Activated CD8-positive, alpha-beta memory T cell treated with anti-CD3 and anti-CD28 coated beads for 48 hours (primary cell): Measurements from ENCODE around the gene HAPSTR1.

Source experiments
- DNase-seq, 3 experiments: peaks; one replicate each; pipeline ENCODE4 v3.0.0-alpha.2; 2020; ENCODE audit warnings: low read depth in 2 of 3, low spot score in 2 of 3

The HAPSTR1 gene

GRCh38 chr16:9095656-9096397 lies 4.4 kb downstream of the HAPSTR1 start:
- no peak for DNase-seq

- no peak for DNase-seq
Observed at GRCh38 chr16:9096416-9096952, 5.0 kb downstream of the HAPSTR1 start.

GRCh38 chr16:9097266-9098219 lies 6.1 kb downstream of the HAPSTR1 start:
- no peak for DNase-seq

GRCh38 chr16:9098377-9099090 lies 7.1 kb downstream of the HAPSTR1 start:
- no peak for DNase-seq

- DNase-seq = no peak
Observed at GRCh38 chr16:9099131-9099625, 7.7 kb downstream of the HAPSTR1 start.

- no peak for DNase-seq
Observed at GRCh38 chr16:9102379-9102778, 10.9 kb downstream of the HAPSTR1 start.

DNA sequence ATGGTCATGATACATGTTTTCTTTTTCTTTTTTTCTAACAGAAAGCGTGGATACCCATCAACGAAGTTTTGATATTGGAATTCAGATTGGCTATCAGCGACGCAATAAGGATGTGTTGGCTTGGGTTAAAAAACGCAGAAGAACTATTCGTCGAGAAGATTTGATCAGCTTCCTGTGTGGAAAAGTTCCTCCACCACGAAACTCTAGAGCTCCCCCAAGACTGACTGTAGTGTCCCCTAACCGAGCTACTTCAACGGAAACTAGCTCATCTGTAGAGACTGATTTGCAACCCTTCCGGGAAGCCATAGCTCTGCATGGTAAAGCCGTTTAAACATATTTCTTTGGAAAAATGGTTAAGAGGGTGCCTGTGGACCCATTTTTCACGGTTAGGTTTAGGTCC lies 11.5 kb downstream of the HAPSTR1 start:
- no peak for DNase-seq

DNA sequence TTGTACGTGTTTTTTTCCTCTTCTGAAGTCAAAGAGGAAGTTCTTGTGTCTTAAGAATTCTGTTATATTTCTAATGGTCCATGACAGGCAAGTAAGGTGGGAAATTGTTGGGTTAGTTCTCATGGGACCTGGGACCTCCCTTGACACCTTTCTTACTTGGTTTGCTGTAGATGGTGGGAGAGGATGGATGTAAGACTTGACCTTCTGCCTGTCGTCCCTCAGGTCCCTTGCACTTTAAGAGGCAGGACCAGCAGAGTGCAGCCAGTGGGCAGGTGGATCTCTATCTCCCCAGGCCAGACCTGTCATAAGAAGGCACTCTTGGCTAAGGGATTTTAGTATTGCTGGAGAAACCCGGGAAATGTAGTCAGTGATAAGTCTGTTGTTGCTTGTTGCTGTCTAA lies 12.1 kb downstream of the HAPSTR1 start:
- no peak for DNase-seq

- no peak for DNase-seq
Observed at GRCh38 chr16:9105189-9105588, 13.7 kb downstream of the HAPSTR1 start.

DNA sequence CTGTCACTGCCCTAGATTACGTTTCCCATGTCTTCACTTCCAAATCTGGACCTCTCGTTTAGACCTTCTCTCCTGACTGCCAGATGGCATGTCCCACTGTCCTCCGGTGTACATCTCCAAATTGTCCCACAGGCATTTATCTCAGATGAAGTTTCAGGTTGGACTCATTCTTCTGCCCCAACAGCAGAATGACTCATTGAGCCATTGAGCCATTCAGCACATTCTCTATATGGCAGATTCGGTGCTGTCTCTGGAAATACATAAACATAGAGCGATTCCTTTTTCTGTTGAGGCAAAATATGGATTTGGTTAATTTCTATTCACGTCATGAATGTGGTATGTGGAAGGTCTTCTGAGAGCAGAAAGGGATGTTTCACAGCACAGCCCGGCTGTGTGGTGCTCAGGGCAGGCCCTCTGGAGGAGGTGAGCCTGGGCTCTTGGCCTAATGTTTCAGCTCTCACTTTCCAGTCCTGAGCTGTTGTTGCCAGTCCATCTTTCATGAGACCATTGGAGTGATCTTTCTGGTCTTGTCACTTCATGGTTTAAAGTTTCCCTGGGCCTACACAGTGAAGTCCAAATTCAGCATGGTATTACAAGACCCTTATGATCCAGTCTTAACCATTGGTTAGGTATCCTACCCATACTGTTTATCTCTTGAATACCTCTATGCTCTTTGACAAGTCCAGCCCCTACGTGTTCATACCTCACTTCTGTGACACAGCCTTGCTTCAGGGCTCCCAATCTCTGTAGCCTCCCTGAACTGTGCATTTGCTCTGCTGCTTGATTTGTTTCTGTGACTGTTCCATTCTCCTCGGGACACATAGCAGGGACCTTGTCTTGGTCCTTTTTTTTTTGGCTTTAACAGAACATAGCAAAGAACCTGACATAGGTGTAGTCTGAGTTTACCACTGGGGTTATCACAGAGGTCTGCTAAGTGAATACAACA lies 15.9 kb downstream of the HAPSTR1 start:
- no peak for DNase-seq

- DNase-seq = no peak
Observed at GRCh38 chr16:9109255-9109654, 17.8 kb downstream of the HAPSTR1 start.

GRCh38 chr16:9112166-9112843 lies 20.9 kb downstream of the HAPSTR1 start:
- DNase-seq = no peak

DNA sequence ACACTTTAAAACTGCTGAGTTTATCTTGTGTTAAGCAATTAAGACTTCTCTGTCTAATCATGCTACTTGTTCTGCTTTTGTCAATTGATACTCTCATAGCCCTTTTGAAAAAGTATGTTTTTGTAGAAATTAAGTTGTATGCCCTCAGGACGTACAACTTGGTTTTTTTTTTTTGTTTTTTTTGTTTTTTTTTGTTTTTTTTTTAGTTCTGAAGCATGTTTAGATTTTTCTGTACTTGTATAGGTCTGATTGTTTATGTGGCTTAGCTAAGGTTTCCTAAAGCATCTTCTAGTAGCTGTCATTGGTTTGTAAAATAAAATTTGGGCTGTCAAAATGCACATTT lies 21.4 kb downstream of the HAPSTR1 start:
- DNase-seq = no peak

GRCh38 chr16:9113707-9114106 lies 22.3 kb downstream of the HAPSTR1 start:
- DNase-seq = no peak

DNA sequence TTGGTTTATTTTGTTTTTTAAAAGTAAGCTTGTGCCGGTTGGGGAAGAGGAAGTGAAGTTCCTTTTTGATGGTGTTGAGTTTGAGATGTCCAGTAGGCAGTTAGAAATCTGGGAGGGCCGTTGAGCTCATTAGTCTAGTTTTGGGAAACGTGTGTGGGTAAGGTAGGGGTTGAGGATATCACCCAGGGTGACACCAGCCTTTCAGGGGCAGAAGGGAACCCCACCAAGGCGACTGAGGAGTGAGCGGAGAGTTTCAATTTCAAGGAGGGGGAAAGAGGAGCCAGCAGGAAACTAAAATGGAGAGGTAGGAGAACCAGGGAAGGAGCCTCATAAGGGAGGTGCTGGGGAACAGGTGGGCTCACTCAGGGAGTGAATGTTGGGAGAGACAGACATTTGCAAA lies 22.7 kb downstream of the HAPSTR1 start:
- no peak for DNase-seq

DNA sequence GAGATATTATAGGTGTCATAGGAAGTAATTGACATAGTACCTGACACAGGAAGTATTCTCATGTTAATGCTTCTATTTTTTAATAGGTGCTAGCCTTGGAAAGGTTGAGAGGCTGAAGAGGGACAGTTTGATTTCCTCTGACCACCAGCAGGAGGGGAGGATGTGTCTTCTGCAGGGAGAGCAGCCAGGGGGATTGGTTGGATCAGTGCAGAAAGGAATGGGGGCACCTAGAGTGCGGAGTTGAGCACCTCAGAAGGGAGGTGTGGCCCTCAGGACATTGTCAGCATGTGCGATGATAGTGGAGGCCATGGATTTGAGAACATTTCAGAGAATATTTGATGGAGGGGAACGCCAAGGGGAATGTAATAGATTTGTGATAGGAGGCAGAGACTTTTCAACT lies 23.4 kb downstream of the HAPSTR1 start:
- no peak for DNase-seq

- DNase-seq = no peak
Observed at GRCh38 chr16:9115277-9115676, 23.8 kb downstream of the HAPSTR1 start.

- no peak for DNase-seq
Observed at GRCh38 chr16:9116141-9116540, 24.7 kb downstream of the HAPSTR1 start.

DNA sequence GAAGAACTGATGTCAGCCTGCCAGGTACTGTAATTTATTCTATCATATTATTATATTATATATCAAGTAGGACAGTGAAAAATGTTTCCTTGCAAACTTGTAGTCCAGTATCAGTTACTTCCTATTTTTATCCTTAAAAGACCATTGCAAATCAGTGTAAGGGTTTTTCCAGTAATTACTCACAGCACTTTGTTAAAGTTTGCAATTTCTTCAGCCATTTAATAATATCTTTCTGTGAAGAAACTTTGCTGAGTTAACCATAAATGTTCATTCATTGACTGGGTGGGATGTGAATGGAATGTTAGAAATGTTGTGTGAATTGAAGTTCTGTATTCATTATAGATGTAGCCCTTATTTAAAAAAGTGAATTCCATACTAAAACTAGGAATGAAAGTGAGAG lies 26.7 kb downstream of the HAPSTR1 start:
- no peak for DNase-seq

DNA sequence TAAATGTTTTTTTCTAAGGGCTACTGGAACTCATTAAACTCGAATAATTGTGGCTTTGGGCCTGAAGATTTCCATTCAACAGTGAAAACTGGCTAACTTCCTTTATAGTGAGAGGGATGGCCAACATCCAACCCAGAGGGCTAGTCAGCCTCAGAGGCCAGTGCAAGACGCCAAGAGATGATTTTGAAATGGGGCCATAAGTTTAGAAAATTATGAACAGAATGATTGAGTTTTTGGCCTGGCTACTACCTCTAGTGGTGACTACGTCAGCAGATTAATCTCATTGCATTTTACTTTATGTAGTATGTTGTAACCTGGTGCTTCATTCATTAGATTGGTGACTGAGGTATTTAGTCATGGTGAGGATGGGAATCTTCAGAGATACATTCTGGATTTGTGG lies 28.4 kb downstream of the HAPSTR1 start:
- DNase-seq = no peak
